GM12878 (cell line): Measurements from ENCODE around the gene METAP1D. TPM values are rescaled to one million over a fixed set of nuclear protein-coding genes. Genes with fewer than 3 reads are reported as not detected.

Source experiments
- ATAC-seq: fragments of 200-7000 bp; cut with Tn5 transposase; 3 replicates; pipeline ENCODE4 v1.9.1; 2020; ENCODE audit warnings: mild to moderate bottlenecking, moderate library complexity
- BruUV-seq: library from RNA; stranded (reverse); fragments of 400-500 nt; replicated peaks from 2 replicates; lab custom pipeline; 2021; lab: Mats Ljungman, UMichigan
- CTCF ChIA-PET: fragments of 300-600 bp; sonication (Branson Sonifier 250); formaldehyde crosslinking; extraction: SDS; loops from one replicate; lab custom pipeline; 2021; ENCODE audit warnings: inconsistent platforms; lab: Yijun Ruan, JAX
- POLR2A ChIA-PET: fragments of 350-600 bp; formaldehyde crosslinking; extraction: SDS; loops from one replicate; lab custom pipeline; 2021; ENCODE audit warnings: inconsistent platforms; lab: Charles Lee
- RAD21 ChIA-PET: fragments of 300-600 bp; sonication (Branson Sonifier 250); formaldehyde crosslinking; loops from one replicate; lab custom pipeline; 2023; ENCODE audit warnings: antibody characterized with exemption; ENCODE audit not compliant: unreplicated experiment; lab: Charles Lee
- SMC1A ChIA-PET: fragments of 300-600 bp; sonication (Branson Sonifier 250); formaldehyde crosslinking; loops from one replicate; lab custom pipeline; 2023; ENCODE audit not compliant: unreplicated experiment, uncharacterized antibody; lab: Charles Lee
- DNase-seq: peaks from one replicate; pipeline ENCODE4 v3.0.0-alpha.2; 2011; ENCODE audit warnings: low read depth, low spot score
- FAIRE-seq: peaks from 3 replicates; lab custom pipeline; 2011; peaks lifted over from hg19 to GRCh38; lab: Jason Lieb, UNC
- H2AFZ ChIP-seq: 2 replicates; pipeline ENCODE4 v1.6.0; 2011; ENCODE audit warnings: low read depth, low read length, control low read depth; ENCODE audit not compliant: control insufficient read depth
- H3K27ac ChIP-seq: 2 replicates; pipeline ENCODE4 v1.5.1; 2011; ENCODE audit warnings: control low read depth; ENCODE audit not compliant: control insufficient read depth, insufficient read depth
- H3K27me3 ChIP-seq, 2 experiments: replicated peaks in 1 of 2; 2 replicates each; pipeline versions ENCODE4 v1.6.0 to v1.6.1; 2011; ENCODE audit warnings: low read length in 1 of 2; ENCODE audit not compliant: control insufficient read depth in 2 of 2, insufficient read depth in 2 of 2
- H3K36me3 ChIP-seq, 2 experiments: 2 replicates each; pipeline ENCODE4 v1.5.1; 2011; ENCODE audit warnings: low read length in 1 of 2; ENCODE audit not compliant: control insufficient read depth in 2 of 2, insufficient read depth in 2 of 2
- H3K4me1 ChIP-seq: 2 replicates; pipeline ENCODE4 v1.6.1; 2011; ENCODE audit warnings: mild to moderate bottlenecking, low read length, moderate library complexity, mixed read lengths; ENCODE audit not compliant: control insufficient read depth, insufficient read depth
- H3K4me2 ChIP-seq: 2 replicates; pipeline ENCODE4 v1.6.0; 2011; ENCODE audit warnings: control low read depth; ENCODE audit not compliant: control insufficient read depth, insufficient read depth
- H3K4me3 ChIP-seq: fragments of 200-600 bp; sonication (generic); 2 replicates; pipeline ENCODE4 v1.5.1; 2016
- H3K79me2 ChIP-seq: 2 replicates; pipeline ENCODE4 v1.6.0; 2011; ENCODE audit warnings: low read length; ENCODE audit not compliant: control insufficient read depth, insufficient read depth
- H3K9ac ChIP-seq: 2 replicates; pipeline ENCODE4 v1.8.0; 2011; ENCODE audit warnings: low read length, control low read depth, mixed read lengths; ENCODE audit not compliant: control insufficient read depth, insufficient read depth
- H3K9me3 ChIP-seq: replicated peaks from 3 replicates; pipeline ENCODE4 v1.5.1; 2011; ENCODE audit warnings: mild to moderate bottlenecking, low read length; ENCODE audit not compliant: control insufficient read depth, insufficient read depth
- H4K20me1 ChIP-seq: 2 replicates; pipeline ENCODE4 v1.6.0; 2011; ENCODE audit not compliant: control insufficient read depth, insufficient read depth
- CEBPB ChIP-seq, 2 experiments: fragments of 150-350 bp in 1 of 2; IDR thresholded peaks; 2 replicates each; pipeline ENCODE4 v1.6.1; 2012 to 2014; ENCODE audit warnings: low read depth in 2 of 2, low read length in 2 of 2, borderline replicate concordance in 1 of 2, inconsistent platforms in 1 of 2
- SREBF2 ChIP-seq: IDR thresholded peaks from 2 replicates; pipeline ENCODE4 v1.6.1; 2012; ENCODE audit warnings: mild to moderate bottlenecking, low read length
- SUZ12 ChIP-seq: fragments of 200-600 bp; sonication (generic); IDR thresholded peaks from one replicate; pipeline ENCODE4 v1.6.1; 2018; ENCODE audit warnings: antibody characterized with exemption, mild to moderate bottlenecking; ENCODE audit not compliant: unreplicated experiment
- WGBS: methylation state at CpG from one replicate; pipeline ENCODE4 v1.1.6; 2016; ENCODE audit warnings: low lambda C conversion rate; ENCODE audit not compliant: insufficient replicate concordance, insufficient coverage; ENCODE audit errors: missing lambda C conversion rate; 5-methylcytosine and 5-hydroxymethylcytosine counted together
- in situ Hi-C: fragments of 300-500 bp; cut with MboI; formaldehyde crosslinking; loops from 9 replicates; pipeline ENCODE4 v1.14.3; 2018; ENCODE audit warnings: mixed read lengths
- intact Hi-C: fragments of 100-400 bp; cut with micrococcal nuclease; formaldehyde crosslinking; loops from one replicate; pipeline ENCODE4 v1.14.2; 2022; ENCODE audit not compliant: unreplicated experiment
- polyA plus RNA-seq, 11 experiments: library from polyadenylated mRNA; depleted of rRNA in 4 of 11; unstranded in 6 of 11; stranded (reverse) in 5 of 11; fragments of >200 nt; fragmentation: Nextera tagmentation in 4 of 11; fragmentation: Illumina TruSeq in 1 of 11; extraction: Ambion mirVana in 4 of 11; extraction: Trizol in 1 of 11; gene quantifications; 1 replicate in 1 of 11; 2 replicates in 10 of 11; pipeline versions ENCODE4 v1.2.1 to v1.2.3, GENCODE V29; 2011 to 2016; ENCODE audit warnings: inconsistent platforms in 2 of 11, missing spikeins in 2 of 11, low read depth in 1 of 11
- total RNA-seq, 4 experiments: library from RNA; depleted of rRNA in 3 of 4; stranded (reverse); fragments of >200 nt in 3 of 4; fragmentation: Illumina TruSeq in 1 of 4; extraction: Trizol in 1 of 4; gene quantifications; 2 replicates each; pipeline versions ENCODE4 v1.2.1 to v1.2.3, GENCODE V29; 2013 to 2021

Gene METAP1D
- total and polyA plus RNA-seq, 10 of the 15 experiments (the other 5 are each of a cell fraction or from before 2014, with no cell fraction given): 4.5 to 12.1 (median 7.8) TPM

GRCh38 chr2:172090044-172090961, 90.5 kb downstream of the METAP1D start:
- peaks cover 5% of the 10 kb centered on the region for H3K4me1 ChIP-seq
- FAIRE-seq: no peak
- no peak for TF ChIP-seq SREBF2
- peak; percentile 79 for TF ChIP-seq SUZ12
- in situ Hi-C loops (no loop called here), intact Hi-C loops (no loop called here)
- no peak for DNase-seq
- H3K4me3 ChIP-seq: no peak overlapping the region
- no peaks in the 10 kb centered on the region for H3K36me3 ChIP-seq
- no peak overlapping the region for H3K27ac ChIP-seq
- ChIA-PET SMC1A (no interaction called here), CTCF (no interaction called here), RAD21 (interaction anchor here (0.6 kb wide), 1 partner anchor 24 kb away, joined by 3 read pairs; no protein-coding TSS in a partner anchor), POLR2A (no interaction called here)
- no peak for ATAC-seq
- H3K27me3 ChIP-seq: peaks cover 35 to 61% of the 10 kb centered on the region in 2 experiments
- H3K4me2 ChIP-seq: no peak overlapping the region
- BruUV-seq: no TSS peak
- H3K9ac ChIP-seq: no peak overlapping the region
- WGBS: 23% methylated on average over 36 of the region's 39 CpGs
- H3K9me3 ChIP-seq: no peaks in the 10 kb centered on the region; the same call in 2 of the 3 replicates
- H2AFZ ChIP-seq: no peak overlapping the region
- H4K20me1 ChIP-seq: peaks cover 6% of the 10 kb centered on the region; the same call in 1 of the 2 replicates
- H3K79me2 ChIP-seq: no peaks in the 10 kb centered on the region

- ChIA-PET SMC1A (interaction anchor here (1.2 kb wide), 1 partner anchor 39 kb away, joined by 4 read pairs; no protein-coding TSS in a partner anchor), CTCF (interaction anchor here (0.6 to 1.2 kb wide), 2 partner anchors 12 to 22 kb away, joined by 3 to 4 read pairs; partner anchors contain the start of gene DLX2)
- peaks cover 7% of the 10 kb centered on the region for H3K4me1 ChIP-seq
- peaks cover 6% of the 10 kb centered on the region; the same call in 1 of the 2 replicates for H4K20me1 ChIP-seq
- H3K27me3 ChIP-seq: peaks cover 34 to 57% of the 10 kb centered on the region in 2 experiments
- WGBS: 24% methylated on average over 13 of the region's 13 CpGs
- BruUV-seq: no TSS peak
- no peak overlapping the region for H3K4me2 ChIP-seq
- TF ChIP-seq SUZ12 (peak; percentile 15), CEBPB (IDR thresholded peaks at IDR 0.05; ENCODE audit: borderline replicate concordance in 1 of 2, low read depth in 2 of 2, low read length in 2 of 2) (no peak)
- TF ChIP-seq, all 136 proteins: peak for 1
- POLR2A ChIA-PET: no interaction called here
- Histone ChIP-seq H3K27ac (no peak overlapping the region), H2AFZ (no peak overlapping the region), H3K36me3 (no peaks in the 10 kb centered on the region), H3K79me2 (no peaks in the 10 kb centered on the region), H3K9me3 (no peaks in the 10 kb centered on the region; the same call in 2 of the 3 replicates), H3K4me3 (no peak overlapping the region), H3K9ac (no peak overlapping the region)
- RAD21 ChIA-PET: interaction anchor here (0.6 kb wide), 1 partner anchor 23 kb away, joined by 3 read pairs; no protein-coding TSS in a partner anchor
- in situ Hi-C loops (no loop called here), intact Hi-C loops (no loop called here)
- ATAC-seq: no peak
- FAIRE-seq: no peak
- no peak for DNase-seq
These were observed 91.4 kb downstream of the METAP1D start for GRCh38 chr2:172091000-172091641.
